Effector memory CD4-positive, alpha-beta T cell (primary cell): Measurements from ENCODE around the gene NEDD4.
"Not testable (repeated sequence)": the region's sequence is repeated elsewhere in the genome, so short reads cannot be mapped to it uniquely, and the experiment has no call there.

Source experiments
- DNase-seq, 3 donors: peaks; one replicate each; pipeline ENCODE4 v3.0.0-alpha.2; 2020
- H3K27ac ChIP-seq: 2 replicates; pipeline ENCODE4 v1.7.0; 2013; ENCODE audit warnings: mild to moderate bottlenecking, low read length, moderate library complexity; ENCODE audit not compliant: insufficient read depth, poor library complexity, severe bottlenecking
- H3K27me3 ChIP-seq: replicated peaks from 2 replicates; pipeline ENCODE4 v1.7.0; 2013; ENCODE audit warnings: mild to moderate bottlenecking, low read length; ENCODE audit not compliant: insufficient read depth, control insufficient read depth, poor library complexity, severe bottlenecking
- H3K36me3 ChIP-seq: 2 replicates; pipeline ENCODE4 v1.7.0; 2013; ENCODE audit warnings: mild to moderate bottlenecking, low read length, moderate library complexity; ENCODE audit not compliant: control insufficient read depth, insufficient read depth
- H3K4me1 ChIP-seq: 2 replicates; pipeline ENCODE4 v1.7.0; 2013; ENCODE audit warnings: low read length, mild to moderate bottlenecking; ENCODE audit not compliant: control insufficient read depth, insufficient read depth, poor library complexity, severe bottlenecking
- H3K4me3 ChIP-seq: 2 replicates; pipeline ENCODE4 v1.7.0; 2013; ENCODE audit warnings: low read length, low read depth, mild to moderate bottlenecking; ENCODE audit not compliant: insufficient read depth, poor library complexity, severe bottlenecking
- H3K9me3 ChIP-seq: 2 replicates; pipeline ENCODE4 v1.7.0; 2013; ENCODE audit warnings: mild to moderate bottlenecking, low read length, moderate library complexity; ENCODE audit not compliant: control insufficient read depth

NEDD4 gene

GRCh38 chr15:55968923-55969322, 24.5 kb downstream of the NEDD4 start:
- no peak overlapping the region for H3K27ac ChIP-seq
- no peaks in the 10 kb centered on the region for H3K9me3 ChIP-seq
- H3K4me3 ChIP-seq, result no peak overlapping the region
- no peaks in the 10 kb centered on the region for H3K27me3 ChIP-seq
- no peaks in the 10 kb centered on the region for H3K36me3 ChIP-seq
- no peak for DNase-seq
- H3K4me1 ChIP-seq, result no peaks in the 10 kb centered on the region

DNA sequence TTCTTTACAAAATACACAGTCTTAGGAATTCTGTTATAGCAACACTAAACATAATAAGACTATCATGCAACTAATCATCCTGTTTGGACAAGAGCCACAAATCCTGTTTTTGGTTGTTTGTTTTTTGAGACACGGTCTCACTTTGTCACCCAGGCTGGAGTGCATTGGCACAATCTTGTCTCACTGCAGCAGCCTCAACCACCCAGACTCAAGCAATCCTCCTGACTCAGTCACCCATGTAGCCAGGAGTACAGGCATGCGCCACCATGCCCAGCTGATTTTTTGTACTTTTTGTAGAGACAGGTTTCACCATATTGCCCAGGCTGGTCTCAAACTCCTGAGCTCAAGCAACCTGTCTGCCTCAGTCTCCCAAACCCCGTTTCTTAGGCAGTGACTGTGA, 28.3 kb downstream of the NEDD4 start:
- DNase-seq, result no peak
- Histone ChIP-seq H3K9me3 (no peaks in the 10 kb centered on the region), H3K4me1 (no peaks in the 10 kb centered on the region), H3K27ac (no peak overlapping the region), H3K27me3 (no peaks in the 10 kb centered on the region), H3K4me3 (no peak overlapping the region), H3K36me3 (no peaks in the 10 kb centered on the region)

DNA sequence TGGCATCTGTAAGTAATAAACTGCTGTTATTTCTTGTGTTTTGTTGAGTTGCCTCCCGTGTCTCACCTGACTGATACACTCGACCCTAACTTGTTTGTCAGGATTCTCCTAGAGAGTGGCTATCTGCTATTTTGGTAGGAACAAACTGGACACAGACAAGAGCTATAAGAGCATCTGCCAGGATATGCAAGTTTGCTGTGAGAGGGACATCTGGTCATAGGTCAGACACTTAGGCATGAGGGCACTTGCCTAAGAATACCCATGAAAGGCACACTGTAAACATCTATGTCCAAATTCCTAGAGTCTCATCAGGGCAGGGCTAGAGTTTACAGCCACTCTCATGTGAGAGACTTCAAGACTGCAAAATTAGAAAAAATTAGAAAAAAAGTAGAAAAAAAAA, 32.5 kb downstream of the NEDD4 start:
- no peak overlapping the region for H3K27ac ChIP-seq
- H3K4me1 ChIP-seq, result no peaks in the 10 kb centered on the region
- DNase-seq, result no peak
- no peaks in the 10 kb centered on the region for H3K9me3 ChIP-seq
- no peaks in the 10 kb centered on the region for H3K27me3 ChIP-seq
- H3K4me3 ChIP-seq, result no peak overlapping the region
- no peaks in the 10 kb centered on the region for H3K36me3 ChIP-seq

DNA sequence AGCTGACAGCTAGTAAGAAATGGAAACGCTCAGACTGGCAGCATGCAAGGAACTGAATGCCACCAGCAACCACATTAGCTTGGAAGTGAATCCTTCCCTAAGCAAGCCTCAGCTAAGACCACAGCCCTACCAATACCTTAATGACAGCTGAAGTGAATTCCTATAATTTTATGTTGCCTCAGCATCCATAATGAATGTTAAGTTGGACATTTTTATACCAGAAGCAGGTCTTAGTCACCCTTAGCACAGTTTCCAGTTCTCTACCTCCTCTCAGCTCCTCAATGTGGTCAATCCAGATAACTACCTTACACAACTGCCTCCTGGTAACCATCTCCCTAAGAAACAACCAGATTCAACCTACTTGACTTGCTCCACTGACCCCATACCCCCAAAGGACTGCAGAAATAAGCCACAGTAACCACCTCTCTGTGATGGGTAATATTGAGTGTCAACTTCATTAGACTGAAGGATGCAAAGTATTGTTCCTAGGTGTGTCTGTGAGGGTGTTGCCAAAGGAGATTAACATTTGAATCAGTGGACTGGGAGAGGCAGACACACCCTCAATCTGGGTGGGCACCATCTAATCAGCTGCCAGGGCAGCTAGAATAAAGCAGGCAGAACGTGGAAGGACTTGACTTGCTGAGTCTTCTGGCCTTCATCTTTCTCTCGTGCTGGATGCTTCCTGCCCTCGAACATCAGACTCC, 33.5 kb downstream of the NEDD4 start:
- no peaks in the 10 kb centered on the region for H3K4me1 ChIP-seq
- no peak for DNase-seq
- H3K9me3 ChIP-seq, result no peaks in the 10 kb centered on the region
- no peak overlapping the region for H3K4me3 ChIP-seq
- no peaks in the 10 kb centered on the region for H3K36me3 ChIP-seq
- no peaks in the 10 kb centered on the region for H3K27me3 ChIP-seq
- H3K27ac ChIP-seq, result no peak overlapping the region

DNA sequence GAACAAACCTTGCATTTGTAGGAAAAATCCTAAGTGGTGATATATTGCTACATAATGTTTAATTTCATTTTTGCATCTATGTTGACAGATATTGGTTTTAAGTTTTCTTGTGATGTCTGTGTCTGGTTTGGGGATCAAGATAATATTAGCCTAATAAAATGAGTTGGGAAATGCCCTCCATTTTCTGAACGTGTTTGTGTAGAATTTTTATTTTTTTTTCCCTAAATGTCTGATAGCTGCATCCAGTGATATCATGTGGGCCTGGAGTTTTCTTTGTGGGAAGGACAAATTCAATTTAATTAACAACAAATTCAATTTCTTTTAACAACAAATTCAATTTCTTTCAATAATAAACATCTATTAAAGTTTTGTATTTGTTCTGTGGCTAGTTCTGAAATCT, 35.1 kb downstream of the NEDD4 start:
- Histone ChIP-seq H3K4me1 (no peaks in the 10 kb centered on the region), H3K27ac (no peak overlapping the region), H3K4me3 (no peak overlapping the region), H3K27me3 (no peaks in the 10 kb centered on the region), H3K9me3 (no peaks in the 10 kb centered on the region), H3K36me3 (no peaks in the 10 kb centered on the region)
- no peak for DNase-seq

DNA sequence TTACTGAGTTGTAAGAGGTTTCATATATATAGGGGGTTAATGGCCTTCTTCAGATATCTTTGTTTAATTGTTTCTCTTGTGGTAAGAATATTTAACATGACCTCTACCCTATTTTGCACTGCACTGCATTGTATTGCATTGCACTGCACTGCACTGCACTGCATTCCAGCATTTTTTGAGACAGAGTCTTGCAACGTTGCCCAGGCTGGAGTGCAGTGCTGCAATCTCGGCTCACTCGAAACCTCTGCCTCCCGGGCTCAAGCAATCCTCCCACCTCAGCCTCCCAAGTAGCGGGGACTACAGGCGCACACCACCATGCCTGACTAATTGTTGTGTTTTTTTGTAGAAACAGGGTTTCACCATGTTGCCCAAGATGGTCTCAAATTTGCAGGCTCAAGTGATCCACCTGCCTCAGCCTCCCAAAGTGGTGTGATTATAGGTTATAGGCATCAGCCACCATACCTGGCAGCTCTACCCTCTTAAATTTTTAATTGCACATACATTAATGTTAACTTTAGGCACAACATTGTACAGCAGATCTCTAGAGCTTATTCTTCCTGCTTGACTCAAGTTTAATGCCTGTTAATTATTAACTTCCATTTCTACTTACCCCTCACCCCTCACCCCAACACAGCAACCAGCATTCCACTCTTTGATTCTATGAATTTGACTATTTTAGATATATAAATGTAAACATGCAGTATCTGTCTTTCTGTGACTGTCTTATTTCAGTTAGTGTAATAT, 38.4 kb downstream of the NEDD4 start:
- Histone ChIP-seq H3K27me3 (no peaks in the 10 kb centered on the region), H3K4me3 (no peak overlapping the region), H3K36me3 (no peaks in the 10 kb centered on the region), H3K4me1 (no peaks in the 10 kb centered on the region), H3K27ac (no peak overlapping the region), H3K9me3 (no peaks in the 10 kb centered on the region)
- DNase-seq, result no peak

GRCh38 chr15:55952501-55953274, 40.7 kb downstream of the NEDD4 start:
- not testable (repeated sequence) for H3K36me3 ChIP-seq, H3K4me1 ChIP-seq, H3K9me3 ChIP-seq, H3K4me3 ChIP-seq, H3K27ac ChIP-seq, H3K27me3 ChIP-seq, DNase-seq

- H3K27me3 ChIP-seq, H3K4me1 ChIP-seq: not testable (repeated sequence)
Measured at GRCh38 chr15:55944606-55945005, 48.8 kb downstream of the NEDD4 start.

DNA sequence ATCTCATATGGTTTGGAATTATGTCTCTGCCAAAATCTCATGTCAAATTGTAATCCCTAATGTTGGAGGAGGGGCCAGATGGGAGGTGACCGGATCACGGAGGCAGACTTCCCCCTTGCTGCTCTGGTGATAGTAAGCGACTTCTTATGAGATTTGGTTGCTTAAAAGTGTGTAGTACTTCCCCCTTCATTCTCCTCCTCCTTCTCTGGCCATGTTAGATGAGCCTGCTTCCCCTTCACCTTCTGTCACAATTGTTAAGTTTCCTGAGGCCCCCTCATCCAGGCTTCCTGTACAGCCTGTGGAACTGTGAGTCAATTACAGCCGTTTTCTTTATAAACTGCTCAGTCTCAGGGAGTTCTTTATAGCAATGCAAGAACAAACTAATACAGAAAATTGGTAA, 51.1 kb downstream of the NEDD4 start:
- H3K9me3 ChIP-seq, result no peaks in the 10 kb centered on the region
- no peaks in the 10 kb centered on the region for H3K27me3 ChIP-seq
- no peaks in the 10 kb centered on the region for H3K36me3 ChIP-seq
- no peak for DNase-seq
- H3K4me3 ChIP-seq, result no peak overlapping the region
- no peaks in the 10 kb centered on the region for H3K4me1 ChIP-seq
- H3K27ac ChIP-seq, result no peak overlapping the region

More at GRCh38 chr15:55944606-55945005, 48.8 kb downstream of the NEDD4 start:
- not testable (repeated sequence) for H3K4me3 ChIP-seq, H3K9me3 ChIP-seq, H3K36me3 ChIP-seq, DNase-seq, H3K27ac ChIP-seq

DNA sequence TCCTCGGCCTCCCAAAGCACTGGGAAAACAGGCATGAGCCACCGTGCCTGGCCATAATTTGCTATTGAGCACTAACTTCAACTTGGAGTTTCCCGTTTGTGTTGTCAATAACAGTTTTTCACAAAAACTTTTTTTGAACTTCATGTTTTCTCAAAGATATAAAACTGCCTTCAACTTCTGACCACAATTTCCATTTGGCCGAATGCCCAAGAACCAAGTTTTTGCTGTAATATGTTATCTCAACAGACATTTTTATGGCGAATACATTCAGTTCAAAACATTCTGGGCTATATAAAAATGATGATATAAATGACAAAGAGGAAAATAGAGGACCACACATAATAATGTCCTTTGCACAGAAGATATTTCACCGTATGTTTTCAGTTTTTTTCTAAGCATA, 56.4 kb downstream of the NEDD4 start:
- Histone ChIP-seq H3K36me3 (no peaks in the 10 kb centered on the region), H3K4me1 (no peaks in the 10 kb centered on the region), H3K9me3 (no peaks in the 10 kb centered on the region), H3K4me3 (no peak overlapping the region), H3K27ac (no peak overlapping the region), H3K27me3 (no peaks in the 10 kb centered on the region)
- no peak for DNase-seq
